ENCODE measurements around the gene GDPD4.

- no peak for TF ChIP-seq CBX3 (IDR thresholded peaks at IDR 0.05; ENCODE audit: borderline replicate concordance in 1 of 2, low read length in 2 of 2)
- no peak for TF ChIP-seq C11orf30 (IDR thresholded peaks at IDR 0.05; ENCODE audit: low read depth)
- no peak for TF ChIP-seq UBTF (IDR thresholded peaks at IDR 0.05; ENCODE audit: borderline replicate concordance in 1 of 2, low read depth in 2 of 2, low read length in 2 of 2)
- TF ChIP-seq NELFE (IDR thresholded peaks at IDR 0.05; ENCODE audit: insufficient read depth, insufficient read length), result no peak
- no peak for TF ChIP-seq SMAD4 (CRISPR knock-in tag; conservative IDR thresholded peaks at IDR 0.05)
- TF ChIP-seq POLR2A (conservative IDR thresholded peaks at IDR 0.05), result no peak
Measured at GRCh38 chr11:77324508-77324907, 23.0 kb upstream of the GDPD4 start.
